HepG2 (cell line): ENCODE data around the gene IPO9. TPM values are rescaled to one million over a fixed set of nuclear protein-coding genes. Genes with fewer than 3 reads are reported as not detected.
A peak's percentile ranks its signal among the peaks of the same experiment; 100 is the strongest.

Experiments used
- ATAC-seq: fragments of 200-7000 bp; cut with Tn5 transposase; 3 replicates; pipeline ENCODE4 v1.9.1; 2020; ENCODE audit warnings: mild to moderate bottlenecking, moderate library complexity
- BruUV-seq: library from RNA; stranded (reverse); fragments of 400-500 nt; replicated peaks from 2 replicates; lab custom pipeline; 2021; lab: Mats Ljungman, UMichigan
- CTCF ChIA-PET: fragments of 300-600 bp; formaldehyde crosslinking; extraction: SDS; loops from one replicate; lab custom pipeline; 2021; ENCODE audit warnings: low total read pairs, inconsistent platforms, low intra/inter-chr PET ratio; lab: Yijun Ruan, JAX
- POLR2A ChIA-PET: fragments of 350-600 bp; sonication (Branson Sonifier 250); formaldehyde crosslinking; loops from one replicate; lab custom pipeline; 2020; ENCODE audit warnings: antibody characterized with exemption, inconsistent platforms; lab: Yijun Ruan, JAX
- DNase-seq: peaks from one replicate; pipeline ENCODE4 v3.0.0-alpha.2; 2015; ENCODE audit warnings: low spot score
- FAIRE-seq: peaks from 3 replicates; lab custom pipeline; 2011; peaks lifted over from hg19 to GRCh38; lab: Jason Lieb, UNC
- H2AFZ ChIP-seq: one replicate; pipeline ENCODE4 v1.6.1; 2011; ENCODE audit warnings: low read length, inconsistent platforms
- H3K27ac ChIP-seq: fragments of 300-600 bp; 3 replicates; pipeline ENCODE4 v1.8.0; 2011; ENCODE audit warnings: mixed run types, mild to moderate bottlenecking, mixed read lengths, low read length, inconsistent platforms; ENCODE audit not compliant: insufficient read depth; ENCODE audit errors: extremely low read length
- H3K27me3 ChIP-seq, 2 experiments: fragments of 200-600 bp in 1 of 2; 2 replicates in 1 of 2; 3 replicates in 1 of 2; pipeline versions ENCODE4 v1.6.0 to v1.8.0; 2011; ENCODE audit warnings: low read length in 2 of 2, mild to moderate bottlenecking in 2 of 2, moderate library complexity in 2 of 2, inconsistent platforms in 1 of 2; ENCODE audit not compliant: insufficient read depth in 2 of 2, control insufficient read depth in 1 of 2
- H3K36me3 ChIP-seq, 2 experiments: fragments of 200-600 bp in 1 of 2; replicated peaks in 1 of 2; 2 replicates in 1 of 2; 3 replicates in 1 of 2; pipeline versions ENCODE4 v1.5.1 to v1.8.0; 2011; ENCODE audit warnings: low read length in 2 of 2, inconsistent platforms in 1 of 2; ENCODE audit not compliant: insufficient read depth in 2 of 2, control insufficient read depth in 1 of 2
- H3K4me1 ChIP-seq: 2 replicates; pipeline ENCODE4 v1.5.1; 2012; ENCODE audit warnings: low read length, inconsistent platforms; ENCODE audit not compliant: insufficient read depth
- H3K4me2 ChIP-seq: 2 replicates; pipeline ENCODE4 v1.6.0; 2011; ENCODE audit warnings: low read depth, low read length, inconsistent platforms
- H3K4me3 ChIP-seq, 3 experiments: fragments of 200-600 bp in 1 of 3; sonication (generic), shearing (Covaris generic) in 1 of 3; replicated peaks in 1 of 3; 2 replicates each; pipeline ENCODE4 v1.5.1; 2011 to 2016; ENCODE audit warnings: low read length in 3 of 3, inconsistent platforms in 2 of 3, low read depth in 2 of 3, mild to moderate bottlenecking in 2 of 3, control low read depth in 1 of 3, mixed read lengths in 1 of 3; ENCODE audit not compliant: insufficient read depth in 1 of 3
- H3K79me2 ChIP-seq: one replicate; pipeline ENCODE4 v1.6.1; 2011; ENCODE audit warnings: low read length, inconsistent platforms; ENCODE audit not compliant: insufficient read depth
- H3K9ac ChIP-seq: 2 replicates; pipeline ENCODE4 v1.6.0; 2011; ENCODE audit warnings: mild to moderate bottlenecking, low read depth, low read length, inconsistent platforms; ENCODE audit not compliant: insufficient read depth
- H3K9me3 ChIP-seq: 2 replicates; pipeline ENCODE4 v1.5.1; 2012; ENCODE audit warnings: mild to moderate bottlenecking, low read length
- H4K20me1 ChIP-seq: 2 replicates; pipeline ENCODE4 v1.6.0; 2011; ENCODE audit warnings: inconsistent platforms, mild to moderate bottlenecking, low read length, moderate library complexity; ENCODE audit not compliant: insufficient read depth
- CHCHD3 ChIP-seq: sonication (generic); formaldehyde crosslinking; IDR thresholded peaks from 2 replicates; pipeline ENCODE4 v1.8.0; 2022; ENCODE audit warnings: mild to moderate bottlenecking, missing genetic modification reagents, moderate library complexity
- CREB3 ChIP-seq: sonication (generic); formaldehyde crosslinking; IDR thresholded peaks from 2 replicates; pipeline ENCODE4 v1.5.0; 2020; ENCODE audit warnings: missing genetic modification reagents
- IKZF1 ChIP-seq: fragments of 450-650 bp; IDR thresholded peaks from 2 replicates; pipeline ENCODE4 v1.7.1; 2016
- KDM5A ChIP-seq: fragments of 200-600 bp; sonication (generic); IDR thresholded peaks from 2 replicates; pipeline ENCODE4 v1.7.0; 2018; ENCODE audit warnings: antibody characterized with exemption, mild to moderate bottlenecking, low read length, borderline replicate concordance
- PHF5A ChIP-seq: IDR thresholded peaks from one replicate; pipeline ENCODE4 v1.6.1; 2018; ENCODE audit warnings: low read depth, missing genetic modification reagents; ENCODE audit not compliant: unreplicated experiment
- REL ChIP-seq: sonication (generic); formaldehyde crosslinking; conservative IDR thresholded peaks from 2 replicates; pipeline ENCODE4 v1.8.0; 2022; ENCODE audit warnings: mild to moderate bottlenecking, missing genetic modification reagents, moderate library complexity
- RFX1 ChIP-seq: fragments of 450-650 bp; IDR thresholded peaks from 2 replicates; pipeline ENCODE4 v1.6.1; 2017
- TBX3 ChIP-seq: fragments of 450-650 bp; IDR thresholded peaks from 2 replicates; pipeline ENCODE4 v1.6.1; 2017; ENCODE audit warnings: antibody characterized with exemption, mild to moderate bottlenecking, inconsistent platforms, borderline replicate concordance
- TGIF2 ChIP-seq: IDR thresholded peaks from 2 replicates; pipeline ENCODE4 v1.6.1; 2016; ENCODE audit warnings: control low read depth, missing compliant biosample characterization
- THYN1 ChIP-seq: sonication (generic); formaldehyde crosslinking; IDR thresholded peaks from 2 replicates; pipeline ENCODE4 v1.8.1; 2023; ENCODE audit warnings: low read depth, mild to moderate bottlenecking, moderate library complexity, missing genetic modification reagents, borderline replicate concordance
- TRIM24 ChIP-seq: sonication (generic); formaldehyde crosslinking; IDR thresholded peaks from 2 replicates; pipeline ENCODE4 v1.8.0; 2022; ENCODE audit warnings: mild to moderate bottlenecking, missing genetic modification reagents
- ZBTB2 ChIP-seq: sonication (generic); formaldehyde crosslinking; IDR thresholded peaks from 2 replicates; pipeline ENCODE4 v1.8.0; 2022; ENCODE audit warnings: low read depth, missing genetic modification reagents
- ZNF160 ChIP-seq: sonication (generic); formaldehyde crosslinking; IDR thresholded peaks from 2 replicates; pipeline ENCODE4 v1.8.0; 2022; ENCODE audit warnings: mild to moderate bottlenecking, inconsistent platforms, missing genetic modification reagents
- ZNF672 ChIP-seq: sonication (generic); formaldehyde crosslinking; IDR thresholded peaks from 2 replicates; pipeline ENCODE4 v1.8.1; 2022; ENCODE audit warnings: missing genetic modification reagents
- ZNF781 ChIP-seq: sonication (generic); formaldehyde crosslinking; IDR thresholded peaks from 2 replicates; pipeline ENCODE4 v1.5.1; 2020; ENCODE audit warnings: borderline replicate concordance, mild to moderate bottlenecking, missing genetic modification reagents; ENCODE audit errors: not compliant biosample characterization
- ZUFSP ChIP-seq: sonication (generic); formaldehyde crosslinking; IDR thresholded peaks from 2 replicates; pipeline ENCODE4 v1.9.0; 2021; ENCODE audit warnings: missing genetic modification reagents, mild to moderate bottlenecking, borderline replicate concordance
- WGBS: methylation state at CpG from one replicate; pipeline ENCODE4 v1.1.6; 2017; ENCODE audit warnings: low lambda C conversion rate; 5-methylcytosine and 5-hydroxymethylcytosine counted together
- in situ Hi-C: cut with HindIII; loops from 2 replicates; pipeline ENCODE4 v1.10.0; 2017; ENCODE audit warnings: low pct_unique_long_range_greater_than_20kb; ENCODE audit not compliant: extremely low pct_ligation_motif_present
- intact Hi-C: fragments of 100-400 bp; cut with micrococcal nuclease; formaldehyde crosslinking; loops from one replicate; pipeline ENCODE4 v1.10.0; 2022; ENCODE audit not compliant: unreplicated experiment
- polyA plus RNA-seq, 8 experiments: library from polyadenylated mRNA; depleted of rRNA in 3 of 8; stranded (reverse) in 7 of 8; unstranded in 1 of 8; fragments of >200 nt; fragmentation: Illumina TruSeq in 4 of 8; extraction: Trizol in 4 of 8; gene quantifications; 2 replicates each; pipeline versions ENCODE4 v1.2.1 to v1.2.3, GENCODE V29; 2011 to 2016; ENCODE audit warnings: low read depth in 4 of 8, missing spikeins in 1 of 8, mixed read lengths in 1 of 8; ENCODE audit not compliant: insufficient read depth in 1 of 8
- total RNA-seq, 5 experiments: library from RNA; depleted of rRNA; stranded (reverse); fragments of >200 nt; fragmentation: Illumina TruSeq; extraction: Trizol; gene quantifications; 2 replicates each; pipeline ENCODE4 v1.2.3, GENCODE V29; 2016; ENCODE audit warnings: low read depth in 1 of 5

Gene IPO9
- total and polyA plus RNA-seq, 2 of the 13 experiments (the other 11 are each of a cell fraction or from before 2014, with no cell fraction given) = 31.0 to 34.8 TPM

- H4K20me1 ChIP-seq = no peaks in the 10 kb centered on the region
- BruUV-seq = no TSS peak
- no peaks in the 10 kb centered on the region; a peak in 1 of 5 replicates for H3K27me3 ChIP-seq
- FAIRE-seq (no peak), ATAC-seq (no peak), DNase-seq (no peak)
- H3K27ac ChIP-seq = no peak overlapping the region
- H3K4me1 ChIP-seq = peaks cover 49% of the 10 kb centered on the region
- H3K9ac ChIP-seq = no peak overlapping the region
- WGBS = 92% methylated on average over 4 of the region's 4 CpGs
- H3K79me2 ChIP-seq = peaks cover 68% of the 10 kb centered on the region
- H3K36me3 ChIP-seq = peaks cover 0 to 3% of the 10 kb centered on the region in 2 experiments; a peak in 2 of 5 replicates
- peak overlapping the region; percentile 74 for H3K4me2 ChIP-seq
- POLR2A ChIA-PET = no interaction called here
- intact Hi-C loops = no loop called here
- no peak overlapping the region for H2AFZ ChIP-seq
- CTCF ChIA-PET = no interaction called here
- in situ Hi-C loops = no loop called here
- TF ChIP-seq ZBTB2 = no peak
- TF ChIP-seq REL (CRISPR knock-in tag) = no peak
- no peak for TF ChIP-seq CREB3 (CRISPR knock-in tag)
- no peak for TF ChIP-seq TRIM24
- TF ChIP-seq, all 625 proteins: peak for 0
- no peak overlapping the region for H3K4me3 ChIP-seq
- H3K9me3 ChIP-seq = no peaks in the 10 kb centered on the region
Measured at GRCh38 chr1:201831371-201831770, 2.4 kb downstream of the IPO9 start.

- ATAC-seq = no peak
- intact Hi-C loops (no loop called here), in situ Hi-C loops (no loop called here)
- Histone ChIP-seq H3K27me3 (no peaks in the 10 kb centered on the region; a peak in 1 of 5 replicates), H3K9ac (no peak overlapping the region), H3K79me2 (peaks cover 90% of the 10 kb centered on the region), H3K4me3 (no peak overlapping the region), H3K36me3 (peaks cover 0 to 11% of the 10 kb centered on the region in 2 experiments; a peak in 3 of 5 replicates), H3K4me1 (peaks cover 47% of the 10 kb centered on the region), H2AFZ (no peak overlapping the region), H4K20me1 (no peaks in the 10 kb centered on the region), H3K27ac (no peak overlapping the region), H3K4me2 (no peak overlapping the region), H3K9me3 (no peaks in the 10 kb centered on the region)
- BruUV-seq = no TSS peak
- CTCF ChIA-PET = no interaction called here
- DNase-seq = no peak
- FAIRE-seq = no peak
- POLR2A ChIA-PET = no interaction called here
- WGBS = 96% methylated on average over 5 of the region's 5 CpGs
- no peak for TF ChIP-seq TBX3
- TF ChIP-seq TGIF2 (CRISPR knock-in tag) = no peak
- TF ChIP-seq IKZF1 = no peak
- TF ChIP-seq ZUFSP = no peak
- no peak for TF ChIP-seq THYN1 (CRISPR knock-in tag)
- TF ChIP-seq PHF5A (CRISPR knock-in tag) = no peak
- no peak for TF ChIP-seq CHCHD3
- no peak for TF ChIP-seq ZNF160 (CRISPR knock-in tag)
- no peak for TF ChIP-seq ZNF781 (CRISPR knock-in tag)
- TF ChIP-seq RFX1 = no peak
- no peak for TF ChIP-seq KDM5A
- TF ChIP-seq ZNF672 (CRISPR knock-in tag) = no peak
Measured at GRCh38 chr1:201834621-201835020, 5.7 kb downstream of the IPO9 start.
